SK-N-SH treated with all-trans-retinoic acid at 6 μM for 48 hours (cell line): ENCODE results near the gene SLC41A1.

Source experiments
- ATAC-seq: fragments of 200-7000 bp; cut with Tn5 transposase; 3 replicates; pipeline ENCODE4 v1.9.1; 2020; ENCODE audit warnings: mild to moderate bottlenecking, moderate library complexity
- ARNTL ChIP-seq: fragments of 450-650 bp; formaldehyde crosslinking; IDR thresholded peaks from 2 replicates; pipeline ENCODE4 v1.5.0; 2020; ENCODE audit warnings: low read depth, mild to moderate bottlenecking, moderate library complexity, borderline replicate concordance
- BACH2 ChIP-seq: fragments of 250-450 bp; sonication (Bioruptor Pico); IDR thresholded peaks from 2 replicates; pipeline ENCODE4 v1.9.0; 2021; ENCODE audit warnings: mild to moderate bottlenecking, borderline replicate concordance
- CREB5 ChIP-seq: fragments of 250-450 bp; sonication (Bioruptor Pico); IDR thresholded peaks from 2 replicates; pipeline ENCODE4 v1.5.1; 2020; ENCODE audit warnings: low read depth, mild to moderate bottlenecking, moderate library complexity
- CSDC2 ChIP-seq: fragments of 250-450 bp; sonication (Bioruptor Pico); IDR thresholded peaks from 2 replicates; pipeline ENCODE4 v1.5.0; 2020; ENCODE audit warnings: mild to moderate bottlenecking, moderate library complexity
- CSRNP3 ChIP-seq: fragments of 250-450 bp; sonication (Bioruptor Pico); IDR thresholded peaks from 2 replicates; pipeline ENCODE4 v1.5.1; 2021; ENCODE audit warnings: mild to moderate bottlenecking, moderate library complexity
- ESRRG ChIP-seq: fragments of 250-450 bp; sonication (Bioruptor Pico); IDR thresholded peaks from 2 replicates; pipeline ENCODE4 v1.6.1; 2021; ENCODE audit warnings: mild to moderate bottlenecking
- GLIS3 ChIP-seq: fragments of 250-450 bp; sonication (Bioruptor Pico); IDR thresholded peaks from 2 replicates; pipeline ENCODE4 v1.5.0; 2020; ENCODE audit warnings: mild to moderate bottlenecking, moderate library complexity
- ISL1 ChIP-seq: fragments of 250-450 bp; sonication (Bioruptor Pico); IDR thresholded peaks from 2 replicates; pipeline ENCODE4 v2.1.2; 2022; ENCODE audit warnings: mild to moderate bottlenecking, moderate library complexity
- PATZ1 ChIP-seq: fragments of 250-450 bp; sonication (Bioruptor Pico); IDR thresholded peaks from 2 replicates; pipeline ENCODE4 v1.8.0; 2020; ENCODE audit warnings: mild to moderate bottlenecking, moderate library complexity, borderline replicate concordance
- POU6F1 ChIP-seq: fragments of 250-450 bp; sonication (Bioruptor Pico); IDR thresholded peaks from 2 replicates; pipeline ENCODE4 v1.8.0; 2021; ENCODE audit warnings: low read depth, mild to moderate bottlenecking, moderate library complexity, borderline replicate concordance
- PPARA ChIP-seq: fragments of 250-450 bp; sonication (Bioruptor Pico); IDR thresholded peaks from 2 replicates; pipeline ENCODE4 v1.5.0; 2020; ENCODE audit warnings: mild to moderate bottlenecking, borderline replicate concordance
- RARB ChIP-seq: fragments of 250-450 bp; sonication (Bioruptor Pico); IDR thresholded peaks from 2 replicates; pipeline ENCODE4 v1.8.0; 2021; ENCODE audit warnings: mild to moderate bottlenecking, moderate library complexity
- SNAI2 ChIP-seq: fragments of 250-450 bp; sonication (Bioruptor Pico); IDR thresholded peaks from 2 replicates; pipeline ENCODE4 v1.5.0; 2020; ENCODE audit warnings: mild to moderate bottlenecking, moderate library complexity
- TCF4 ChIP-seq: fragments of 250-450 bp; sonication (Bioruptor Pico); IDR thresholded peaks from 2 replicates; pipeline ENCODE4 v1.8.0; 2021; ENCODE audit warnings: mild to moderate bottlenecking, moderate library complexity, borderline replicate concordance
- TOX ChIP-seq: fragments of 250-450 bp; sonication (Bioruptor Pico); IDR thresholded peaks from 2 replicates; pipeline ENCODE4 v1.8.0; 2021; ENCODE audit warnings: mild to moderate bottlenecking, moderate library complexity, borderline replicate concordance
- TSHZ2 ChIP-seq: fragments of 250-450 bp; sonication (Bioruptor Pico); IDR thresholded peaks from 2 replicates; pipeline ENCODE4 v1.5.0; 2020; ENCODE audit warnings: mild to moderate bottlenecking, moderate library complexity
- ZC3H10 ChIP-seq: fragments of 250-450 bp; sonication (Bioruptor Pico); IDR thresholded peaks from 2 replicates; pipeline ENCODE4 v1.5.1; 2021; ENCODE audit warnings: mild to moderate bottlenecking, moderate library complexity
- ZFP3 ChIP-seq: fragments of 250-450 bp; sonication (Bioruptor Pico); IDR thresholded peaks from 2 replicates; pipeline ENCODE4 v1.5.0; 2020; ENCODE audit warnings: mild to moderate bottlenecking, moderate library complexity
- ZFP30 ChIP-seq: fragments of 450-650 bp; formaldehyde crosslinking; IDR thresholded peaks from 2 replicates; pipeline ENCODE4 v1.5.0; 2022; ENCODE audit warnings: mild to moderate bottlenecking, moderate library complexity
- ZNF565 ChIP-seq: fragments of 450-650 bp; formaldehyde crosslinking; conservative IDR thresholded peaks from 2 replicates; pipeline ENCODE4 v1.5.0; 2020; ENCODE audit warnings: low read depth, mild to moderate bottlenecking, moderate library complexity
- ZNF70 ChIP-seq: fragments of 450-650 bp; formaldehyde crosslinking; IDR thresholded peaks from 2 replicates; pipeline ENCODE4 v1.5.0; 2020; ENCODE audit warnings: mild to moderate bottlenecking, moderate library complexity
- ZNF8 ChIP-seq: fragments of 450-650 bp; formaldehyde crosslinking; IDR thresholded peaks from 2 replicates; pipeline ENCODE4 v1.5.0; 2020; ENCODE audit warnings: mild to moderate bottlenecking, moderate library complexity

Gene SLC41A1

GRCh38 chr1:205800427-205800826 is 12.6 kb downstream of the SLC41A1 start:
- ATAC-seq: no peak
- TF ChIP-seq ESRRG (CRISPR knock-in tag): no peak
- TF ChIP-seq SNAI2 (CRISPR knock-in tag): no peak
- no peak for TF ChIP-seq ARNTL (CRISPR knock-in tag)
- TF ChIP-seq PPARA (CRISPR knock-in tag): no peak
- TF ChIP-seq BACH2 (CRISPR knock-in tag): no peak
- no peak for TF ChIP-seq ZFP3 (CRISPR knock-in tag)
- TF ChIP-seq GLIS3: no peak
- TF ChIP-seq CSDC2 (CRISPR knock-in tag): no peak
- TF ChIP-seq RARB (CRISPR knock-in tag): no peak
- no peak for TF ChIP-seq ZC3H10
- TF ChIP-seq ZFP30: no peak
- no peak for TF ChIP-seq CREB5 (CRISPR knock-in tag)
- TF ChIP-seq TSHZ2 (CRISPR knock-in tag): no peak
- TF ChIP-seq POU6F1 (CRISPR knock-in tag): no peak
- no peak for TF ChIP-seq ISL1 (CRISPR knock-in tag)
- TF ChIP-seq ZNF565 (CRISPR knock-in tag): no peak
- TF ChIP-seq CSRNP3 (CRISPR knock-in tag): no peak

GRCh38 chr1:205798577-205798976 is 14.4 kb downstream of the SLC41A1 start:
- TF ChIP-seq SNAI2 (CRISPR knock-in tag) (no peak), CSRNP3 (CRISPR knock-in tag) (no peak), ZFP3 (CRISPR knock-in tag) (no peak), PATZ1 (CRISPR knock-in tag) (no peak), BACH2 (CRISPR knock-in tag) (no peak), ZNF70 (CRISPR knock-in tag) (no peak), TOX (no peak), TSHZ2 (CRISPR knock-in tag) (no peak), POU6F1 (CRISPR knock-in tag) (no peak), ZC3H10 (no peak), ZFP30 (no peak), TCF4 (no peak), CREB5 (CRISPR knock-in tag) (no peak), PPARA (CRISPR knock-in tag) (no peak), GLIS3 (no peak), ARNTL (CRISPR knock-in tag) (no peak), CSDC2 (CRISPR knock-in tag) (no peak), ZNF8 (CRISPR knock-in tag) (no peak)
- no peak for ATAC-seq
